ENCODE results near the gene CDH23. TPM values are rescaled to one million over a fixed set of nuclear protein-coding genes. Genes with fewer than 3 reads are reported as not detected.

CDH23 gene
- polyA plus RNA-seq, 1 donor (not counting 4 experiments of a cell fraction or from before 2014, with no cell fraction given), result 0.01 TPM

DNA sequence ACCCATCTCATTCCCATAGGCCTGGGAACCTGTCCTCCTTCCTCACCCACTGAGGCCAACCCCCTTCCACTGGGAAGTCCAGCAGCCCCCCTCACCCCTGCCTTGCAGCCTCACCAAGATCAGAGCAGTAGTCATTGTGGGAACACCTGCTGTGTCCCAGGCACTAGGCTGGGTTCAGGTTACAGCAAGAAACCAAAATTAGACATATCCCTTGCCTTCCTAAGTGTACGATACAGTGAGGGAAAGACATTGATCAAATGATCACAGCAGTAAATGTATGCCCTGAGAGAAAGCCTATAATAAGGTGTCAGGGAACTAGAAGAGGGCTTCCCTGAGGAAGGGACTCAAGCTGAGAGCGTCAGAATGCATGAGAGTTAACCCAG is 339.8 kb downstream of the CDH23 start:
- no peaks in the 10 kb centered on the region for H3K79me2 ChIP-seq (ENCODE audit: control insufficient read depth, insufficient read depth, low read length)
- no peak overlapping the region for H3K27ac ChIP-seq (ENCODE audit: control insufficient read depth, insufficient read depth, low read length)
- no peak overlapping the region for H2AFZ ChIP-seq (ENCODE audit: control insufficient read depth, low read length)
- TF ChIP-seq EZH2 (IDR thresholded peaks at IDR 0.05; ENCODE audit: low read length), result no peak
- TF ChIP-seq, protein P1, sequence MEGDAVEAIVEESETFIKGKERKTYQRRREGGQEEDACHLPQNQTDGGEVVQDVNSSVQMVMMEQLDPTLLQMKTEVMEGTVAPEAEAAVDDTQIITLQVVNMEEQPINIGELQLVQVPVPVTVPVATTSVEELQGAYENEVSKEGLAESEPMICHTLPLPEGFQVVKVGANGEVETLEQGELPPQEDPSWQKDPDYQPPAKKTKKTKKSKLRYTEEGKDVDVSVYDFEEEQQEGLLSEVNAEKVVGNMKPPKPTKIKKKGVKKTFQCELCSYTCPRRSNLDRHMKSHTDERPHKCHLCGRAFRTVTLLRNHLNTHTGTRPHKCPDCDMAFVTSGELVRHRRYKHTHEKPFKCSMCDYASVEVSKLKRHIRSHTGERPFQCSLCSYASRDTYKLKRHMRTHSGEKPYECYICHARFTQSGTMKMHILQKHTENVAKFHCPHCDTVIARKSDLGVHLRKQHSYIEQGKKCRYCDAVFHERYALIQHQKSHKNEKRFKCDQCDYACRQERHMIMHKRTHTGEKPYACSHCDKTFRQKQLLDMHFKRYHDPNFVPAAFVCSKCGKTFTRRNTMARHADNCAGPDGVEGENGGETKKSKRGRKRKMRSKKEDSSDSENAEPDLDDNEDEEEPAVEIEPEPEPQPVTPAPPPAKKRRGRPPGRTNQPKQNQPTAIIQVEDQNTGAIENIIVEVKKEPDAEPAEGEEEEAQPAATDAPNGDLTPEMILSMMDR (optimal IDR thresholded peaks at IDR 0.05 in 1 of 3, IDR thresholded peaks at IDR 0.05 in 1 of 3, conservative IDR thresholded peaks at IDR 0.05 in 1 of 3; ENCODE audit: extremely low read depth in 1 of 3, insufficient read depth in 2 of 3, low read length in 3 of 3), result no peak
- no peak overlapping the region for H3K9ac ChIP-seq (ENCODE audit: control insufficient read depth, extremely low read depth, insufficient read depth, low read length)
- H3K27me3 ChIP-seq (ENCODE audit: control insufficient read depth, extremely low read depth, insufficient read depth, low read length), result peaks cover 8% of the 10 kb centered on the region
- no peak overlapping the region for H3K4me3 ChIP-seq (ENCODE audit: control insufficient read depth in 2 of 3, extremely low read depth in 1 of 3, insufficient read depth in 2 of 3, low read depth in 1 of 3, low read length in 3 of 3)
- H3K4me2 ChIP-seq (ENCODE audit: control insufficient read depth, extremely low read depth, insufficient read depth, low read depth, low read length), result no peak overlapping the region
- peaks cover 23% of the 10 kb centered on the region for H3K4me1 ChIP-seq (ENCODE audit: control insufficient read depth, extremely low read depth, insufficient read depth, low read length)
- H3K9me1 ChIP-seq (ENCODE audit: control insufficient read depth, extremely low read depth, insufficient read depth, low read length), result no peaks in the 10 kb centered on the region
- FAIRE-seq (no peak), DNase-seq (ENCODE audit: low read depth, low spot score) (no peak)
- no peaks in the 10 kb centered on the region for H3K36me3 ChIP-seq (ENCODE audit: control insufficient read depth in 2 of 2, extremely low read depth in 1 of 2, insufficient read depth in 2 of 2, low read length in 2 of 2)
- no peaks in the 10 kb centered on the region for H3K9me3 ChIP-seq (ENCODE audit: control insufficient read depth, low read depth, low read length)
- no peaks in the 10 kb centered on the region for H4K20me1 ChIP-seq (ENCODE audit: control insufficient read depth, extremely low read depth, insufficient read depth, low read length)
- dilution Hi-C loops (cut with MboI; ENCODE audit: extremely low pct_ligation_motif_present, low sequenced_read_pairs), result no loop called here

DNA sequence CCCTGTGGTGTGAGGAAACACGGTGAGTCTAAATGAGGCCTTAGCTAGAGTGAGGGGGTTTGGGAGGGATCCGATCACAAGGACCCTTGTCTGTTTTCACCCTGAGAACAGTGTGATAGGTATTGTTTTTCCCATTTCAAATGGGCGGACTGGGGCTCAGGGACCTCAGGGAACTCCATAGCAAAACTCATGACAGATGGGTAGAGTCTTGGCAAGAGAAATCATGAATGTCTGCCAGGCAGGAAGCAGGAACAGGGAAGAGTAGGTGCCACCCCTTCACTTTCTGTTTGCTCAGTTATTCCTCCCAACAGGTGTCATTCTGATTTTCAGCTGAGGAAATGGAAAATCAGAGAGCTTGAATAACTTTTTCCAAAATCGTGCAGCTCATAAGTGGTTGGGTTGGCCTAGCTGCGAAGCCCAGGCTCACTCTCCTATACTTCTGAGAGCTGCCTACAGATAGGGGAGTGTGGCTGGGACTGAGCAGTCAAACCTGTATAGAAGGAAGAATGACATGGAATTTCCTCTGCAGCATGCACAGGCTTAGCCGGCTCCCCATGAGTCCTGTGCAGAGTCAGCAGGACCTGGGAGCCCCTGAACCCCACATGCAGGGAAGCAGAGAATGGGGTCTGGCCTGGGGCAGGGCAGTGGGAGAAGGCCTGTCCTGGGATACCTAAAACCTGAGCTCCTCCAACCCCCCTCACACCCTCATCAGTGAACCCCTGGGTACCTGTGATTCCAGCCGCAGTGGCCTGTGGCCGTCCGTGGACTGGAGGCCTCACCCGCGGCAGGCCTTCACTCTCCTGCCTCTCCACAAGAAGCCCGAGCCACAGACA is 340.5 kb downstream of the CDH23 start:
- H3K4me3 ChIP-seq (ENCODE audit: control insufficient read depth in 2 of 3, extremely low read depth in 1 of 3, insufficient read depth in 2 of 3, low read depth in 1 of 3, low read length in 3 of 3), result no peak overlapping the region
- TF ChIP-seq, protein P1 (optimal IDR thresholded peaks at IDR 0.05 in 1 of 3, IDR thresholded peaks at IDR 0.05 in 1 of 3, conservative IDR thresholded peaks at IDR 0.05 in 1 of 3; ENCODE audit: extremely low read depth in 1 of 3, insufficient read depth in 2 of 3, low read length in 3 of 3), result no peak
- no peak for TF ChIP-seq EZH2 (IDR thresholded peaks at IDR 0.05; ENCODE audit: low read length)
- H3K9me3 ChIP-seq (ENCODE audit: control insufficient read depth, low read depth, low read length), result no peaks in the 10 kb centered on the region
- dilution Hi-C loops (cut with MboI; ENCODE audit: extremely low pct_ligation_motif_present, low sequenced_read_pairs), result no loop called here
- no peak overlapping the region for H3K4me2 ChIP-seq (ENCODE audit: control insufficient read depth, extremely low read depth, insufficient read depth, low read depth, low read length)
- no peaks in the 10 kb centered on the region for H4K20me1 ChIP-seq (ENCODE audit: control insufficient read depth, extremely low read depth, insufficient read depth, low read length)
- no peak for FAIRE-seq
- no peak overlapping the region for H3K9ac ChIP-seq (ENCODE audit: control insufficient read depth, extremely low read depth, insufficient read depth, low read length)
- H3K27me3 ChIP-seq (ENCODE audit: control insufficient read depth, extremely low read depth, insufficient read depth, low read length), result peaks cover 5% of the 10 kb centered on the region
- H3K36me3 ChIP-seq (ENCODE audit: control insufficient read depth in 2 of 2, extremely low read depth in 1 of 2, insufficient read depth in 2 of 2, low read length in 2 of 2), result no peaks in the 10 kb centered on the region
- H3K79me2 ChIP-seq (ENCODE audit: control insufficient read depth, insufficient read depth, low read length), result no peaks in the 10 kb centered on the region
- H3K4me1 ChIP-seq (ENCODE audit: control insufficient read depth, extremely low read depth, insufficient read depth, low read length), result peaks cover 26% of the 10 kb centered on the region
- H3K9me1 ChIP-seq (ENCODE audit: control insufficient read depth, extremely low read depth, insufficient read depth, low read length), result no peaks in the 10 kb centered on the region
- no peak overlapping the region for H2AFZ ChIP-seq (ENCODE audit: control insufficient read depth, low read length)
- no peak overlapping the region for H3K27ac ChIP-seq (ENCODE audit: control insufficient read depth, insufficient read depth, low read length)
- no peak for DNase-seq (ENCODE audit: low read depth, low spot score)
